BLaER1 treated with 17β-estradiol and CSF1 and Interleukin-3, amounts not matched to agents 10 nM and 100 nM (cell line): ENCODE data around the gene OR2D3.
"Not testable (repeated sequence)": the region's sequence is repeated elsewhere in the genome, so short reads cannot be mapped to it uniquely, and the experiment has no call there.

ENCODE experiments used
- H3K27ac ChIP-seq, 11 experiments: shearing (Covaris generic); formaldehyde crosslinking; 2 replicates each; pipeline ENCODE4 v1.8.1; 2022
- H3K27me3 ChIP-seq, 11 experiments: shearing (Covaris generic); formaldehyde crosslinking; 2 replicates each; pipeline ENCODE4 v1.8.1; 2022
- H3K36me3 ChIP-seq, 11 experiments: shearing (Covaris generic); formaldehyde crosslinking; 2 replicates each; pipeline ENCODE4 v1.8.1; 2022
- H3K4me1 ChIP-seq, 10 experiments: shearing (Covaris generic); formaldehyde crosslinking; 2 replicates each; pipeline ENCODE4 v1.8.1; 2022
- H3K4me2 ChIP-seq, 11 experiments: shearing (Covaris generic); formaldehyde crosslinking; 2 replicates each; pipeline ENCODE4 v1.8.1; 2022
- H3K4me3 ChIP-seq, 10 experiments: shearing (Covaris generic); formaldehyde crosslinking; 2 replicates each; pipeline ENCODE4 v1.8.1; 2022
- H3K9ac ChIP-seq, 11 experiments: shearing (Covaris generic); formaldehyde crosslinking; 2 replicates each; pipeline ENCODE4 v1.8.1; 2022
- H3K9me3 ChIP-seq, 11 experiments: shearing (Covaris generic); formaldehyde crosslinking; replicated peaks in 1 of 11; 2 replicates each; pipeline ENCODE4 v1.8.1; 2022
- H4K20me1 ChIP-seq, 11 experiments: shearing (Covaris generic); formaldehyde crosslinking; 2 replicates each; pipeline ENCODE4 v1.8.1; 2022
- Cebpa-rat ChIP-seq, 11 experiments: shearing (Covaris generic); IDR thresholded peaks; 2 replicates each; pipeline ENCODE4 v1.8.1; 2022

Gene OR2D3

GRCh38 chr11:6926208-6927029 is 5.6 kb downstream of the OR2D3 start, which contains the start of gene ZNF215:
TSS of gene ZNF215 (plus strand) at chr11:6926426. CDS start at chr11:6932273, 5,847 bp downstream.
- Histone ChIP-seq H3K4me3 (no peak within 1 kb of the TSS), H3K9me3 (peaks cover 0 to 9% (median 7%) of the 10 kb centered on the region in 11 experiments; a peak in 12 of 22 replicates), H4K20me1 (no peaks in the 10 kb centered on the region), H3K4me1 (no peaks in the 10 kb centered on the region), H3K27me3 (no peaks in the 10 kb centered on the region), H3K36me3 (no peaks in the 10 kb centered on the region), H3K4me2 (no peak within 1 kb of the TSS), H3K27ac (no peak within 1 kb of the TSS), H3K9ac (no peak within 1 kb of the TSS)
- no peak for TF ChIP-seq Cebpa-rat (IDR thresholded peaks at IDR 0.05)

- H3K9ac ChIP-seq = no peak overlapping the region
- H3K27ac ChIP-seq = no peak overlapping the region
- no peaks in the 10 kb centered on the region for H4K20me1 ChIP-seq
- H3K4me3 ChIP-seq = no peak overlapping the region
- TF ChIP-seq Cebpa-rat (IDR thresholded peaks at IDR 0.05) = no peak
- no peaks in the 10 kb centered on the region for H3K27me3 ChIP-seq
- H3K4me1 ChIP-seq = no peaks in the 10 kb centered on the region
- H3K9me3 ChIP-seq = peaks cover 0 to 9% (median 7%) of the 10 kb centered on the region in 11 experiments; a peak in 12 of 22 replicates
- no peaks in the 10 kb centered on the region for H3K36me3 ChIP-seq
- no peak overlapping the region for H3K4me2 ChIP-seq
These were observed 6.3 kb downstream of the OR2D3 start for GRCh38 chr11:6927030-6927617.

GRCh38 chr11:6928916-6929315 is 8.1 kb downstream of the OR2D3 start:
- no peaks in the 10 kb centered on the region for H3K4me1 ChIP-seq
- no peaks in the 10 kb centered on the region for H3K27me3 ChIP-seq
- TF ChIP-seq Cebpa-rat (IDR thresholded peaks at IDR 0.05) = no peak
- H3K9ac ChIP-seq = no peak overlapping the region
- no peaks in the 10 kb centered on the region for H4K20me1 ChIP-seq
- H3K36me3 ChIP-seq = no peaks in the 10 kb centered on the region
- no peak overlapping the region for H3K4me2 ChIP-seq
- peaks cover 0 to 9% (median 7%) of the 10 kb centered on the region in 11 experiments; a peak in 12 of 22 replicates for H3K9me3 ChIP-seq
- H3K27ac ChIP-seq = no peak overlapping the region
- H3K4me3 ChIP-seq = no peak overlapping the region

- Histone ChIP-seq H4K20me1 (no peaks in the 10 kb centered on the region), H3K27ac (no peak overlapping the region), H3K27me3 (no peaks in the 10 kb centered on the region), H3K4me1 (no peaks in the 10 kb centered on the region), H3K9ac (no peak overlapping the region), H3K4me2 (no peak overlapping the region), H3K36me3 (no peaks in the 10 kb centered on the region), H3K9me3 (peaks cover 0 to 7% (median 6%) of the 10 kb centered on the region in 11 experiments; a peak in 12 of 22 replicates), H3K4me3 (no peak overlapping the region)
- peak in 4 of 11 experiments; percentile 30 to 49 (median 36); a peak in 4 of 22 replicates for TF ChIP-seq Cebpa-rat (IDR thresholded peaks at IDR 0.05)
These were observed 10.4 kb downstream of the OR2D3 start for GRCh38 chr11:6931146-6931713.

- Histone ChIP-seq H3K36me3 (no peaks in the 10 kb centered on the region), H3K27me3 (no peaks in the 10 kb centered on the region), H4K20me1 (no peaks in the 10 kb centered on the region), H3K4me3 (no peak overlapping the region), H3K4me1 (no peaks in the 10 kb centered on the region), H3K4me2 (no peak overlapping the region), H3K9ac (no peak overlapping the region), H3K27ac (no peak overlapping the region), H3K9me3 (no peaks in the 10 kb centered on the region; a peak in 1 of 22 replicates)
- TF ChIP-seq Cebpa-rat (IDR thresholded peaks at IDR 0.05) = no peak
These were observed 11.3 kb downstream of the OR2D3 start for GRCh38 chr11:6932145-6932544.

GRCh38 chr11:6941970-6942369 is 21.2 kb downstream of the OR2D3 start:
- H3K4me2 ChIP-seq = no peak overlapping the region
- H3K9ac ChIP-seq = no peak overlapping the region
- no peak for TF ChIP-seq Cebpa-rat (IDR thresholded peaks at IDR 0.05)
- no peak overlapping the region for H3K4me3 ChIP-seq
- no peaks in the 10 kb centered on the region for H3K4me1 ChIP-seq
- no peaks in the 10 kb centered on the region for H4K20me1 ChIP-seq
- H3K36me3 ChIP-seq = no peaks in the 10 kb centered on the region
- no peaks in the 10 kb centered on the region for H3K9me3 ChIP-seq
- no peak overlapping the region for H3K27ac ChIP-seq
- H3K27me3 ChIP-seq = no peaks in the 10 kb centered on the region

GRCh38 chr11:6943131-6943530 is 22.3 kb downstream of the OR2D3 start:
- Histone ChIP-seq H3K27me3 (no peaks in the 10 kb centered on the region), H3K4me3 (no peak overlapping the region), H3K27ac (no peak overlapping the region), H3K4me1 (no peaks in the 10 kb centered on the region), H3K36me3 (no peaks in the 10 kb centered on the region), H3K4me2 (no peak overlapping the region), H3K9ac (no peak overlapping the region), H4K20me1 (no peaks in the 10 kb centered on the region), H3K9me3 (no peaks in the 10 kb centered on the region)
- no peak for TF ChIP-seq Cebpa-rat (IDR thresholded peaks at IDR 0.05)

GRCh38 chr11:6954248-6954647 is 33.4 kb downstream of the OR2D3 start:
- H3K27ac ChIP-seq, H4K20me1 ChIP-seq, H3K36me3 ChIP-seq, H3K4me3 ChIP-seq, H3K4me2 ChIP-seq, H3K4me1 ChIP-seq, H3K27me3 ChIP-seq, H3K9me3 ChIP-seq, H3K9ac ChIP-seq: not testable (repeated sequence)

- Histone ChIP-seq H3K4me2 (no peak overlapping the region), H4K20me1 (no peaks in the 10 kb centered on the region), H3K4me3 (no peak overlapping the region), H3K4me1 (no peaks in the 10 kb centered on the region), H3K9me3 (no peaks in the 10 kb centered on the region; a peak in 1 of 22 replicates), H3K36me3 (no peaks in the 10 kb centered on the region), H3K27ac (no peak overlapping the region), H3K9ac (no peak overlapping the region), H3K27me3 (no peaks in the 10 kb centered on the region)
- TF ChIP-seq Cebpa-rat (IDR thresholded peaks at IDR 0.05) = no peak
These were observed 41.3 kb downstream of the OR2D3 start for GRCh38 chr11:6962141-6962540.
